Peyer's patch (tissue), 4 donors: ENCODE results near the gene HSPB3.
"Not testable (repeated sequence)": the region's sequence is repeated elsewhere in the genome, so short reads cannot be mapped to it uniquely, and the experiment has no call there.

Source experiments
- CTCF ChIP-seq, 6 experiments: fragments of 450-650 bp in 4 of 6; fragments of 200-600 bp in 2 of 6; sonication (generic) in 1 of 6; IDR thresholded peaks; one replicate each; pipeline ENCODE4 v1.5.1; 2017 to 2019; ENCODE audit warnings: antibody characterized with exemption in 6 of 6, mild to moderate bottlenecking in 3 of 6, moderate library complexity in 1 of 6
- POLR2A ChIP-seq, 2 donors: fragments of 450-650 bp; IDR thresholded peaks; one replicate each; pipeline ENCODE4 v1.5.1; 2017; ENCODE audit warnings: antibody characterized with exemption in 2 of 2, mild to moderate bottlenecking in 2 of 2, moderate library complexity in 2 of 2

- not testable (repeated sequence) for TF ChIP-seq CTCF, POLR2A (IDR thresholded peaks at IDR 0.05)
Observed at GRCh38 chr5:54420511-54420910, 35.0 kb upstream of the HSPB3 start.
